GM12874 (cell line): Measurements from ENCODE around the gene AKT1.

Experiments
- TF ChIP-seq, protein P1 (sequence below): IDR thresholded peaks from 2 replicates; pipeline ENCODE4 v1.5.1; 2011; ENCODE audit warnings: low read depth, mild to moderate bottlenecking, control low read depth, low read length, moderate library complexity; ENCODE audit not compliant: insufficient read depth

AKT1 gene

GRCh38 chr14:104724981-104725771, 70.4 kb downstream of the AKT1 start:
- TF ChIP-seq, protein P1, sequence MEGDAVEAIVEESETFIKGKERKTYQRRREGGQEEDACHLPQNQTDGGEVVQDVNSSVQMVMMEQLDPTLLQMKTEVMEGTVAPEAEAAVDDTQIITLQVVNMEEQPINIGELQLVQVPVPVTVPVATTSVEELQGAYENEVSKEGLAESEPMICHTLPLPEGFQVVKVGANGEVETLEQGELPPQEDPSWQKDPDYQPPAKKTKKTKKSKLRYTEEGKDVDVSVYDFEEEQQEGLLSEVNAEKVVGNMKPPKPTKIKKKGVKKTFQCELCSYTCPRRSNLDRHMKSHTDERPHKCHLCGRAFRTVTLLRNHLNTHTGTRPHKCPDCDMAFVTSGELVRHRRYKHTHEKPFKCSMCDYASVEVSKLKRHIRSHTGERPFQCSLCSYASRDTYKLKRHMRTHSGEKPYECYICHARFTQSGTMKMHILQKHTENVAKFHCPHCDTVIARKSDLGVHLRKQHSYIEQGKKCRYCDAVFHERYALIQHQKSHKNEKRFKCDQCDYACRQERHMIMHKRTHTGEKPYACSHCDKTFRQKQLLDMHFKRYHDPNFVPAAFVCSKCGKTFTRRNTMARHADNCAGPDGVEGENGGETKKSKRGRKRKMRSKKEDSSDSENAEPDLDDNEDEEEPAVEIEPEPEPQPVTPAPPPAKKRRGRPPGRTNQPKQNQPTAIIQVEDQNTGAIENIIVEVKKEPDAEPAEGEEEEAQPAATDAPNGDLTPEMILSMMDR = peak; percentile 13; the same call in 1 of the 2 replicates

GRCh38 chr14:104724407-104724980, 71.1 kb downstream of the AKT1 start:
- TF ChIP-seq, protein P1 = no peak

GRCh38 chr14:104723651-104724406, 71.7 kb downstream of the AKT1 start, which contains the start of gene ADSS1:
ADSS1 (plus strand) TSS chr14:104724229; CDS start chr14:104724271, 42 bp downstream.
- TF ChIP-seq, protein P1 = peak; percentile 99

DNA sequence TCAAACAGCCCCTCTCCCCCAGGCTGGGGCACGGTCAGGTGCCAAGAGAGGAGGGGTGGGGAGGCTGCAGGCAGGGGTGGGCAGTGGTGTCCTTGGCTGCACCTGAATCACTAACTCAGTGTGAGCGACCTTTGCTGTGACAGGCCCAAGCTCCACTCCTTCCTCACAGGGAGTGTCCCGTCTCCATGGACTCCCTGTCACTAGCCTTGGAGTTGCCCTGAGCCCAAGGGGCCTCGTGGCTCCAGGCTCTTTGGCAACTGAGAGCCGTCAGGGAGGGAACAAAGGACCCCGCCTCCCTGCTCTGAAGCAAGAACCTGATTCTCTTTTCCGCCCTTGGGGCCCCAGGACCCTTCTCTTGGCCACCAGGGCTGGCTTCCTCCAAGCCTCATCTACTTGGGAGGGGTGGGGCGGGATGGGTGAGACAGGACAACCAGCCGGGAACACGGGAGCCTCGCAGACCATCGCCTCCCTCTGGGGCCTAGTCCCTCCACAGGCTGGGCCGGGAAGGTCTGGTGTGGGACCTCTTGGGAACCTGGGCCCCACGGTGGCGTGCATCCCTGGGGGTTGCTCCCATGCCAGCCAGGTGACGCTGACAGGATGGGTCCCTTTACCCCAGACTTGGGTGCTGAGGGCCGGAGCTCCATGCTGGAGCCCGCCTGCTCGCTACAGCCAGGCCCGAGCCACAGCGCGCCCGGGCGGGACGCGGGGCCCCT, 72.5 kb downstream of the AKT1 start:
- TF ChIP-seq, protein P1 = no peak

GRCh38 chr14:104721505-104722431, 73.8 kb downstream of the AKT1 start:
- TF ChIP-seq, protein P1 = no peak
